Loucy (cell line): Measurements from ENCODE around the gene GPM6B.
A peak's percentile ranks its signal among the peaks of the same experiment; 100 is the strongest.

Experiments used
- H2AFZ ChIP-seq: fragments of 200-600 bp; sonication (generic); 2 replicates; pipeline ENCODE4 v1.6.0; 2016; ENCODE audit warnings: antibody characterized with exemption, mild to moderate bottlenecking, low read length, moderate library complexity
- H3F3A ChIP-seq: fragments of 200-600 bp; 2 replicates; pipeline ENCODE4 v1.6.0; 2016; ENCODE audit warnings: antibody characterized with exemption, low read depth, mild to moderate bottlenecking
- H3K27me3 ChIP-seq: fragments of 200-600 bp; sonication (generic); 2 replicates; pipeline ENCODE4 v1.6.1; 2014; ENCODE audit warnings: low read length, mild to moderate bottlenecking; ENCODE audit not compliant: insufficient read depth, poor library complexity, severe bottlenecking
- H3K36me3 ChIP-seq: fragments of 200-600 bp; sonication (generic); 2 replicates; pipeline ENCODE4 v1.6.1; 2016; ENCODE audit warnings: low read length; ENCODE audit not compliant: insufficient read depth
- H3K4me1 ChIP-seq: fragments of 200-600 bp; sonication (generic); 2 replicates; pipeline ENCODE4 v1.5.1; 2014; ENCODE audit warnings: low read length, mild to moderate bottlenecking; ENCODE audit not compliant: insufficient read depth, poor library complexity, severe bottlenecking
- H3K4me2 ChIP-seq: fragments of 200-600 bp; sonication (generic); 2 replicates; pipeline ENCODE4 v1.6.0; 2014; ENCODE audit warnings: antibody characterized with exemption, low read length, low read depth, mild to moderate bottlenecking; ENCODE audit not compliant: poor library complexity, severe bottlenecking
- H3K4me3 ChIP-seq: fragments of 200-600 bp; sonication (generic); 2 replicates; pipeline ENCODE4 v1.5.1; 2014; ENCODE audit warnings: low read length, mild to moderate bottlenecking, mixed read lengths; ENCODE audit not compliant: poor library complexity, severe bottlenecking
- H3K79me2 ChIP-seq: fragments of 200-600 bp; sonication (generic); 2 replicates; pipeline ENCODE4 v1.6.1; 2014; ENCODE audit warnings: low read length; ENCODE audit not compliant: insufficient read depth
- H3K9ac ChIP-seq: fragments of 200-600 bp; sonication (generic); 2 replicates; pipeline ENCODE4 v1.6.0; 2014; ENCODE audit warnings: mild to moderate bottlenecking, low read depth, low read length, moderate library complexity; ENCODE audit not compliant: poor library complexity, severe bottlenecking
- H3K9me2 ChIP-seq: fragments of 200-600 bp; sonication (generic); replicated peaks from 2 replicates; pipeline ENCODE4 v1.6.1; 2016; ENCODE audit warnings: low read depth, low read length, mixed read lengths
- H3K9me3 ChIP-seq: fragments of 200-600 bp; sonication (generic); 2 replicates; pipeline ENCODE4 v1.6.1; 2014; ENCODE audit warnings: mild to moderate bottlenecking, antibody characterized with exemption, low read length, low read depth; ENCODE audit not compliant: insufficient read depth
- H4K20me1 ChIP-seq: fragments of 200-600 bp; sonication (generic); 2 replicates; pipeline ENCODE4 v1.6.0; 2014; ENCODE audit warnings: antibody characterized with exemption, low read length, mild to moderate bottlenecking; ENCODE audit not compliant: insufficient read depth, poor library complexity, severe bottlenecking
- CTCF ChIP-seq: fragments of 200-600 bp; sonication (generic); conservative IDR thresholded peaks from 2 replicates; pipeline ENCODE4 v1.5.1; 2014; ENCODE audit warnings: mild to moderate bottlenecking, antibody characterized with exemption, low read length
- EZH2phosphoT487 ChIP-seq: fragments of 200-600 bp; IDR thresholded peaks from 2 replicates; pipeline ENCODE4 v1.6.1; 2018; ENCODE audit warnings: antibody characterized with exemption, mild to moderate bottlenecking, moderate library complexity, borderline replicate concordance

Gene GPM6B

DNA sequence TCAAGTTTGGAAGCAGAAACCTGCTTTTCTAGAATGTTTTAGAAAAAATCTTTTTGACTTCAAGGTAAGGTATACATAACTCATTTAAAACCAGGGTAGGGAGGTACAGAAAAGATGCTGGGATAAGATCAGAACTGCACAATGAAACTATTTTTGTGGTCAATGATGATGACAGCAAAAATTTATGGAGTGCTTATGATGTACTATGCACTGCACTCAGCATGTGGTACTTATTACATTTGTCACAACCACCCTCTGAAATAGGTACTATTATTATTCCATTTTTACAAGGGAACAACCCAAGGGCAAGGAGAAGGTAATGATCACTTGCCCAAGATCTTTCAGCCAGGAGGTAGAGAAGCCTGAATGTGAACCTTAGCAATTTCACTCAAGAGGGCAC lies 8.0 kb downstream of the GPM6B start:
- Histone ChIP-seq H3F3A (no peaks in the 10 kb centered on the region), H3K4me1 (no peaks in the 10 kb centered on the region), H3K9me3 (no peaks in the 10 kb centered on the region), H3K27me3 (no peaks in the 10 kb centered on the region), H3K4me3 (no peak overlapping the region), H3K36me3 (no peaks in the 10 kb centered on the region), H3K9me2 (no peaks in the 10 kb centered on the region), H2AFZ (no peak overlapping the region), H3K9ac (no peak overlapping the region), H3K79me2 (no peaks in the 10 kb centered on the region), H3K4me2 (no peak overlapping the region), H4K20me1 (no peaks in the 10 kb centered on the region)
- no peak for TF ChIP-seq EZH2phosphoT487
- TF ChIP-seq CTCF: no peak

GRCh38 chrX:13808293-13808692 lies 8.6 kb downstream of the GPM6B start:
- no peaks in the 10 kb centered on the region for H3K9me2 ChIP-seq
- TF ChIP-seq CTCF (no peak), EZH2phosphoT487 (no peak)
- no peaks in the 10 kb centered on the region for H3K79me2 ChIP-seq
- no peak overlapping the region for H3K4me2 ChIP-seq
- H2AFZ ChIP-seq: no peak overlapping the region
- no peaks in the 10 kb centered on the region for H3F3A ChIP-seq
- no peaks in the 10 kb centered on the region for H3K27me3 ChIP-seq
- no peaks in the 10 kb centered on the region for H4K20me1 ChIP-seq
- H3K36me3 ChIP-seq: no peaks in the 10 kb centered on the region
- no peaks in the 10 kb centered on the region for H3K9me3 ChIP-seq
- no peaks in the 10 kb centered on the region for H3K4me1 ChIP-seq
- H3K4me3 ChIP-seq: no peak overlapping the region
- no peak overlapping the region for H3K9ac ChIP-seq

DNA sequence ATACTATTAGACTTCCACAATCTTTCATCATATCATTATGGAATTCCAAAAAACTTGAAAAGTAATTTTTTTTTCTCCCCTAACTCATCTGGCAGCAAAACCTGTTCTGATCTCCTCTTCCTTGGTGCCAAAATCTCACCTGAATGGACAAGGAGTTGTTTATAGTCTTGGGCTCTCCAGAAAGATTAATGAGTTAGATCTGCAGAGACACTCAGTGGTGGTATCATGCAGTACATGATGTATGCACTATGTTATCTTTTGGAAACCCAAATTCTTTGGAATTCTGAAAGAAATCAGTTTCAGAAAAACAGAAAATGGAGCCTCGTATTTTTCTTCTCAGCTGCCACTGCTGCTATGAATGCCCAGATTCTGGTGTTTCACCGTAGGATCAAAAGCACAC lies 11.7 kb downstream of the GPM6B start:
- Histone ChIP-seq H4K20me1 (no peaks in the 10 kb centered on the region), H3F3A (no peaks in the 10 kb centered on the region), H3K4me3 (no peak overlapping the region), H3K9me2 (no peaks in the 10 kb centered on the region), H3K4me2 (no peak overlapping the region), H3K36me3 (no peaks in the 10 kb centered on the region), H3K9ac (no peak overlapping the region), H3K4me1 (no peaks in the 10 kb centered on the region), H2AFZ (no peak overlapping the region), H3K9me3 (no peaks in the 10 kb centered on the region), H3K27me3 (no peaks in the 10 kb centered on the region), H3K79me2 (no peaks in the 10 kb centered on the region)
- TF ChIP-seq EZH2phosphoT487 (no peak), CTCF (peak; percentile 21; the same call in 1 of the 2 replicates)
